ENCODE results near the gene DCLK2. TPM values are rescaled to one million over a fixed set of nuclear protein-coding genes. Genes with fewer than 3 reads are reported as not detected.

The DCLK2 gene

Small RNA genes lying within 50 kb of the gene (small RNA-seq; reads per million reads assigned to genes)
- gene RNU7-194P (ENCODE audit: insufficient read depth) = not detected
